B cell (primary cell): ENCODE data around the gene ZRANB3.
A peak's percentile ranks its signal among the peaks of the same experiment; 100 is the strongest.

ENCODE experiments used
- CTCF ChIP-seq: fragments of 200-600 bp; IDR thresholded peaks from one replicate; pipeline ENCODE4 v1.8.0; 2022; ENCODE audit warnings: antibody characterized with exemption, mild to moderate bottlenecking
- EZH2 ChIP-seq: IDR thresholded peaks from 2 replicates; pipeline ENCODE4 v1.6.1; 2012; ENCODE audit warnings: borderline replicate concordance, low read depth, mild to moderate bottlenecking, moderate library complexity, low read length; ENCODE audit not compliant: insufficient read depth, poor library complexity, severe bottlenecking

GRCh38 chr2:135531231-135532197, 496 bp upstream of the ZRANB3 start, which contains the start of gene R3HDM1:
- TF ChIP-seq CTCF: peak; percentile 21
- TF ChIP-seq EZH2: no peak
